HAP-1 (cell line): ENCODE measurements around the gene CACNA1A.

Experiments
- DNase-seq, 2 experiments: peaks; one replicate each; pipeline ENCODE4 v3.0.0-alpha.2; 2016 to 2020; ENCODE audit warnings: low spot score in 2 of 2
- H3K27me3 ChIP-seq: fragments of 250-450 bp; sonication (Bioruptor Pico); 2 replicates; pipeline ENCODE4 v1.5.1; 2020; ENCODE audit warnings: low read depth, mild to moderate bottlenecking, moderate library complexity
- H3K36me3 ChIP-seq: fragments of 250-450 bp; sonication (Bioruptor Pico); replicated peaks from 2 replicates; pipeline ENCODE4 v1.5.1; 2020; ENCODE audit warnings: mild to moderate bottlenecking
- H3K4me1 ChIP-seq: fragments of 250-450 bp; sonication (Bioruptor Pico); 2 replicates; pipeline ENCODE4 v1.5.1; 2020; ENCODE audit warnings: mild to moderate bottlenecking
- H3K4me3 ChIP-seq: fragments of 250-450 bp; sonication (Bioruptor Pico); 2 replicates; pipeline ENCODE4 v1.5.1; 2020; ENCODE audit warnings: mild to moderate bottlenecking, moderate library complexity
- H3K9me3 ChIP-seq: fragments of 250-450 bp; sonication (Bioruptor Pico); 2 replicates; pipeline ENCODE4 v1.5.1; 2020; ENCODE audit warnings: mild to moderate bottlenecking, moderate library complexity
- in situ Hi-C: fragments of 300-500 bp; cut with MboI; formaldehyde crosslinking; loops from 3 replicates; pipeline ENCODE4 v1.14.3; 2020; ENCODE audit warnings: low sequenced_read_pairs, inconsistent platforms, mixed read lengths

Gene CACNA1A

GRCh38 chr19:13328241-13328640 lies 178.0 kb downstream of the CACNA1A start:
- no peak overlapping the region for H3K4me3 ChIP-seq
- H3K4me1 ChIP-seq: no peaks in the 10 kb centered on the region
- H3K36me3 ChIP-seq: no peaks in the 10 kb centered on the region
- in situ Hi-C loops: no loop called here
- DNase-seq: no peak
- no peaks in the 10 kb centered on the region for H3K9me3 ChIP-seq
- peaks cover 4% of the 10 kb centered on the region; the same call in 1 of the 2 replicates for H3K27me3 ChIP-seq

- in situ Hi-C loops: no loop called here
- Histone ChIP-seq H3K36me3 (no peaks in the 10 kb centered on the region), H3K4me3 (no peak overlapping the region), H3K4me1 (no peaks in the 10 kb centered on the region), H3K9me3 (no peaks in the 10 kb centered on the region), H3K27me3 (no peaks in the 10 kb centered on the region)
- no peak for DNase-seq
These were observed 186.8 kb downstream of the CACNA1A start for GRCh38 chr19:13319526-13319925.

GRCh38 chr19:13318190-13318589 lies 188.1 kb downstream of the CACNA1A start:
- H3K27me3 ChIP-seq: no peaks in the 10 kb centered on the region
- H3K9me3 ChIP-seq: no peaks in the 10 kb centered on the region
- H3K4me1 ChIP-seq: no peaks in the 10 kb centered on the region
- no peak overlapping the region for H3K4me3 ChIP-seq
- no peaks in the 10 kb centered on the region for H3K36me3 ChIP-seq
- in situ Hi-C loops: no loop called here
- DNase-seq: no peak

GRCh38 chr19:13315495-13315894 lies 190.8 kb downstream of the CACNA1A start:
- no peak for DNase-seq
- no peaks in the 10 kb centered on the region for H3K4me1 ChIP-seq
- H3K4me3 ChIP-seq: no peak overlapping the region
- in situ Hi-C loops: no loop called here
- H3K27me3 ChIP-seq: no peaks in the 10 kb centered on the region
- no peaks in the 10 kb centered on the region for H3K9me3 ChIP-seq
- no peaks in the 10 kb centered on the region for H3K36me3 ChIP-seq

GRCh38 chr19:13314761-13315160 lies 191.5 kb downstream of the CACNA1A start:
- no peaks in the 10 kb centered on the region for H3K9me3 ChIP-seq
- no peak overlapping the region for H3K4me3 ChIP-seq
- DNase-seq: no peak
- no peaks in the 10 kb centered on the region for H3K36me3 ChIP-seq
- H3K4me1 ChIP-seq: no peaks in the 10 kb centered on the region
- in situ Hi-C loops: no loop called here
- no peaks in the 10 kb centered on the region for H3K27me3 ChIP-seq

GRCh38 chr19:13313875-13314274 lies 192.4 kb downstream of the CACNA1A start:
- in situ Hi-C loops: no loop called here

GRCh38 chr19:13309864-13310263 lies 196.4 kb downstream of the CACNA1A start:
- Histone ChIP-seq H3K4me1 (no peaks in the 10 kb centered on the region), H3K27me3 (no peaks in the 10 kb centered on the region), H3K36me3 (no peaks in the 10 kb centered on the region), H3K4me3 (no peak overlapping the region), H3K9me3 (no peaks in the 10 kb centered on the region)
- no peak for DNase-seq
- in situ Hi-C loops: no loop called here

More at GRCh38 chr19:13313875-13314274, 192.4 kb downstream of the CACNA1A start:
- H3K4me3 ChIP-seq: no peak overlapping the region
- no peaks in the 10 kb centered on the region for H3K36me3 ChIP-seq
- H3K27me3 ChIP-seq: no peaks in the 10 kb centered on the region
- no peak for DNase-seq
- no peaks in the 10 kb centered on the region for H3K9me3 ChIP-seq
- H3K4me1 ChIP-seq: no peaks in the 10 kb centered on the region

GRCh38 chr19:13303381-13304129 lies 202.7 kb downstream of the CACNA1A start:
- DNase-seq: no peak
- no peaks in the 10 kb centered on the region for H3K4me1 ChIP-seq
- no peaks in the 10 kb centered on the region for H3K27me3 ChIP-seq
- in situ Hi-C loops: no loop called here
- no peak overlapping the region for H3K4me3 ChIP-seq
- no peaks in the 10 kb centered on the region for H3K9me3 ChIP-seq
- no peaks in the 10 kb centered on the region for H3K36me3 ChIP-seq

GRCh38 chr19:13302526-13303270 lies 203.6 kb downstream of the CACNA1A start:
- Histone ChIP-seq H3K9me3 (no peaks in the 10 kb centered on the region), H3K36me3 (no peaks in the 10 kb centered on the region), H3K4me1 (no peaks in the 10 kb centered on the region), H3K4me3 (no peak overlapping the region), H3K27me3 (no peaks in the 10 kb centered on the region)
- DNase-seq: no peak
- in situ Hi-C loops: no loop called here

- Histone ChIP-seq H3K27me3 (no peaks in the 10 kb centered on the region), H3K4me3 (no peak overlapping the region), H3K36me3 (no peaks in the 10 kb centered on the region), H3K9me3 (no peaks in the 10 kb centered on the region), H3K4me1 (no peaks in the 10 kb centered on the region)
- no peak for DNase-seq
- in situ Hi-C loops: no loop called here
These were observed 204.5 kb downstream of the CACNA1A start for GRCh38 chr19:13301627-13302334.

GRCh38 chr19:13300421-13301030 lies 205.8 kb downstream of the CACNA1A start:
- Histone ChIP-seq H3K9me3 (no peaks in the 10 kb centered on the region), H3K4me1 (no peaks in the 10 kb centered on the region), H3K4me3 (no peak overlapping the region), H3K27me3 (no peaks in the 10 kb centered on the region), H3K36me3 (no peaks in the 10 kb centered on the region)
- in situ Hi-C loops: no loop called here
- DNase-seq: no peak

- H3K36me3 ChIP-seq: no peaks in the 10 kb centered on the region
- in situ Hi-C loops: no loop called here
These were observed 206.4 kb downstream of the CACNA1A start for GRCh38 chr19:13299838-13300237.

GRCh38 chr19:13298565-13299481 lies 207.5 kb downstream of the CACNA1A start:
- Histone ChIP-seq H3K4me1 (no peaks in the 10 kb centered on the region), H3K4me3 (no peak overlapping the region), H3K27me3 (no peaks in the 10 kb centered on the region), H3K9me3 (no peaks in the 10 kb centered on the region), H3K36me3 (no peaks in the 10 kb centered on the region)
- DNase-seq: no peak
- in situ Hi-C loops: no loop called here

More at GRCh38 chr19:13299838-13300237, 206.4 kb downstream of the CACNA1A start:
- Histone ChIP-seq H3K4me1 (no peaks in the 10 kb centered on the region), H3K27me3 (no peaks in the 10 kb centered on the region), H3K4me3 (no peak overlapping the region), H3K9me3 (no peaks in the 10 kb centered on the region)
- no peak for DNase-seq
